ENCODE data around the gene BTLA. TPM values are rescaled to one million over a fixed set of nuclear protein-coding genes. Genes with fewer than 3 reads are reported as not detected.

Gene BTLA
- total RNA-seq, 1 experiment from 2014 or later, result not detected

DNA sequence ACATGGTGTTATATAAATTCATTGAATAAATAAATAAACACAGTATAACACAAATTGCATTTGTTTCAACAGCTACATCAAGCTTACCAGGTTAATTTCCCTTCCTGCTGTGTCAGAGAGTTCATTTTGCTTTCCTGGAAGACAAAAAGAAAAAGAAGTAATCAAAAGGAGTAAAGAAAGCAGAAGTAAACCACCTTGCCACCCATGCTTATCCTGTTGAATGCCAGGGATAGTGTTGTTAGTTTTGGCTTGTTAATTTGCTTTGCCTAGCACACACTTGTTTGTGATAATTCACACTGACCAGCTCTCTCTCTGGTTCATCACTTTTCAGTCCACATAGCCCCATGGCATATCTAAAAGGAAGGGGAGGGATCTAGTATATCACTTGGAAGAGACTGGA lies 29.6 kb downstream of the BTLA start:
- intact Hi-C loops (cut with micrococcal nuclease), result no loop called here
- DNase-seq (ENCODE audit: unreplicated experiment), result no peak
- Mint-ChIP-seq H3K4me3 (ENCODE audit: unreplicated experiment) (no peak overlapping the region), H3K27ac (ENCODE audit: low read depth, unreplicated experiment) (no peak overlapping the region), H3K36me3 (ENCODE audit: insufficient read depth, unreplicated experiment) (no peaks in the 10 kb centered on the region), H3K9me3 (ENCODE audit: unreplicated experiment) (no peaks in the 10 kb centered on the region), H3K27me3 (ENCODE audit: insufficient read depth, unreplicated experiment) (no peaks in the 10 kb centered on the region), H3K4me1 (ENCODE audit: insufficient read depth, unreplicated experiment) (no peaks in the 10 kb centered on the region)
- TF ChIP-seq, protein P1, sequence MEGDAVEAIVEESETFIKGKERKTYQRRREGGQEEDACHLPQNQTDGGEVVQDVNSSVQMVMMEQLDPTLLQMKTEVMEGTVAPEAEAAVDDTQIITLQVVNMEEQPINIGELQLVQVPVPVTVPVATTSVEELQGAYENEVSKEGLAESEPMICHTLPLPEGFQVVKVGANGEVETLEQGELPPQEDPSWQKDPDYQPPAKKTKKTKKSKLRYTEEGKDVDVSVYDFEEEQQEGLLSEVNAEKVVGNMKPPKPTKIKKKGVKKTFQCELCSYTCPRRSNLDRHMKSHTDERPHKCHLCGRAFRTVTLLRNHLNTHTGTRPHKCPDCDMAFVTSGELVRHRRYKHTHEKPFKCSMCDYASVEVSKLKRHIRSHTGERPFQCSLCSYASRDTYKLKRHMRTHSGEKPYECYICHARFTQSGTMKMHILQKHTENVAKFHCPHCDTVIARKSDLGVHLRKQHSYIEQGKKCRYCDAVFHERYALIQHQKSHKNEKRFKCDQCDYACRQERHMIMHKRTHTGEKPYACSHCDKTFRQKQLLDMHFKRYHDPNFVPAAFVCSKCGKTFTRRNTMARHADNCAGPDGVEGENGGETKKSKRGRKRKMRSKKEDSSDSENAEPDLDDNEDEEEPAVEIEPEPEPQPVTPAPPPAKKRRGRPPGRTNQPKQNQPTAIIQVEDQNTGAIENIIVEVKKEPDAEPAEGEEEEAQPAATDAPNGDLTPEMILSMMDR (IDR thresholded peaks at IDR 0.05; ENCODE audit: unreplicated experiment), result no peak
- ChIA-PET POLR2A (no interaction called here), CTCF (interaction anchor here (0.5 to 0.7 kb wide), 4 partner anchors 23 to 425 kb away, joined by 3 to 5 read pairs (median 4); no protein-coding TSS in a partner anchor)
- no TSS peak for BruUV-seq (replicated peaks)

DNA sequence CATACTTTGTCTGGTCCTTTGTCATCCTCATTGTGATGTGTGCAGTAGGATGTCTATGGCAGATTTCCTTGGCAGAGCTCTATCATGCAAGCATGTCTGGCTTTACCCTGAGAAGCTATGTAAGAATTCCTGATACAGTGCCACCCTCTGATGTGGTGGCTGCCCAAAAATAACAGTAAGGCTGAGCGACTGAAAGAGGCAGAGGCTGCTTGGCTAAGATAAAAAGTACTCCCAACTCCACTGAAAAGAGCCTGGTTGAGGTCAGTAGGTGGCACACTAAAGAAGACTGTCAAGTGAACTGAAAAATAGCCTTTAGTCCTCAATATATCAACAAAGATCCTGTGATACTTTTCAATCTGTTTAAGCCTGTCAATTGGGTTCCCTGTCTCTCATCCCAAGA lies 31.7 kb downstream of the BTLA start:
- H3K27me3 Mint-ChIP-seq (ENCODE audit: insufficient read depth, unreplicated experiment), result no peaks in the 10 kb centered on the region
- POLR2A ChIA-PET, result interaction anchor here (0.6 kb wide), 1 partner anchor 1278 kb away, joined by 3 read pairs; no protein-coding TSS in a partner anchor
- TF ChIP-seq, protein P1 (IDR thresholded peaks at IDR 0.05; ENCODE audit: unreplicated experiment), result no peak
- H3K4me3 Mint-ChIP-seq (ENCODE audit: unreplicated experiment), result no peak overlapping the region
- BruUV-seq (replicated peaks), result no TSS peak
- no peaks in the 10 kb centered on the region for H3K9me3 Mint-ChIP-seq (ENCODE audit: unreplicated experiment)
- intact Hi-C loops (cut with micrococcal nuclease), result no loop called here
- H3K36me3 Mint-ChIP-seq (ENCODE audit: insufficient read depth, unreplicated experiment), result no peaks in the 10 kb centered on the region
- H3K4me1 Mint-ChIP-seq (ENCODE audit: insufficient read depth, unreplicated experiment), result no peaks in the 10 kb centered on the region
- CTCF ChIA-PET, result interaction anchor here (0.9 kb wide), 1 partner anchor 174 kb away, joined by 3 read pairs; no protein-coding TSS in a partner anchor
- DNase-seq (ENCODE audit: unreplicated experiment), result no peak
- no peak overlapping the region for H3K27ac Mint-ChIP-seq (ENCODE audit: low read depth, unreplicated experiment)

DNA sequence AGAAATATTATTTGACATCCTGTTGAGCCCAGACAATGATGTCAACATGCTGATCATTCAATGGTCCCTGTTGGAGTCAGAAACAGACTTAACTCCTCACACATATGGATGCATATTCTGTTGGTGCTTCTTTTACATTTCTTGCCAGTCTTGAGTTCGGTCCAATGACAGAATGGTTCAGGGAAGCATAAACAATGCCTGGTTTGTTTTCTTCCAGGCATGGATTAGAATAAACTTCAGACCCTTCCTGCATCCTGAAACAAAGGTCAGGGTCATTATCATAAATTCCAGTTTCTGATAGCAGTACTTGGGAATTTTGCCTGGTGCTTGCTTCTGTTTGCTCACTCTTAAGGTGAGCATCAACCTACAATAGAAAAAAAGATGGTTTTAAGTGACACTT lies 33.3 kb downstream of the BTLA start:
- TF ChIP-seq, protein P1 (IDR thresholded peaks at IDR 0.05; ENCODE audit: unreplicated experiment), result no peak
- no peak overlapping the region for H3K4me3 Mint-ChIP-seq (ENCODE audit: unreplicated experiment)
- DNase-seq (ENCODE audit: unreplicated experiment), result no peak
- H3K36me3 Mint-ChIP-seq (ENCODE audit: insufficient read depth, unreplicated experiment), result no peaks in the 10 kb centered on the region
- H3K27me3 Mint-ChIP-seq (ENCODE audit: insufficient read depth, unreplicated experiment), result no peaks in the 10 kb centered on the region
- H3K27ac Mint-ChIP-seq (ENCODE audit: low read depth, unreplicated experiment), result no peak overlapping the region
- H3K4me1 Mint-ChIP-seq (ENCODE audit: insufficient read depth, unreplicated experiment), result no peaks in the 10 kb centered on the region
- H3K9me3 Mint-ChIP-seq (ENCODE audit: unreplicated experiment), result no peaks in the 10 kb centered on the region
- BruUV-seq (replicated peaks), result no TSS peak
- intact Hi-C loops (cut with micrococcal nuclease), result no loop called here
- POLR2A ChIA-PET, result no interaction called here
- CTCF ChIA-PET, result no interaction called here

DNA sequence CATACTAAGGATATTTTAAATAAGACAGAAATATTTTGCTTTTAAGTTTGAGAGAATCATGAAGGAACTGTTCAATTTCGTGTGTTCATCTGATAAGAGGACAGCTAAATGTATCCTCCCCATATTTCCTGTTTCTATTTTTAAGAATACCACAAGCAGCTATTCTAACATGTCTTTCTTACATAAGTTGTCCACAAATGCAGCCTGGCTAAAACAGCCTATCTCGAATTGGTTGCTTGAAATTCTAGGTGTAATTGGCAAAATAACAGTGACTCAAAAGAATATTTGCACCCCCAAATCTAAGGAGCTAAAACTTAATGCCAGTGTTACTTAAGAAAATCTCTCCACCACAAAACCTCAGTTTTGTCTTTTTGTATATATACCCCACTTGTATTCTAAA lies 35.0 kb downstream of the BTLA start:
- TF ChIP-seq, protein P1 (IDR thresholded peaks at IDR 0.05; ENCODE audit: unreplicated experiment), result no peak
- no TSS peak for BruUV-seq (replicated peaks)
- no peak overlapping the region for H3K27ac Mint-ChIP-seq (ENCODE audit: low read depth, unreplicated experiment)
- CTCF ChIA-PET, result no interaction called here
- H3K4me3 Mint-ChIP-seq (ENCODE audit: unreplicated experiment), result no peak overlapping the region
- POLR2A ChIA-PET, result interaction anchor here (1.3 kb wide), 1 partner anchor 9 kb away, joined by 3 read pairs; no protein-coding TSS in a partner anchor
- H3K27me3 Mint-ChIP-seq (ENCODE audit: insufficient read depth, unreplicated experiment), result no peaks in the 10 kb centered on the region
- intact Hi-C loops (cut with micrococcal nuclease), result no loop called here
- H3K36me3 Mint-ChIP-seq (ENCODE audit: insufficient read depth, unreplicated experiment), result no peaks in the 10 kb centered on the region
- no peak for DNase-seq (ENCODE audit: unreplicated experiment)
- no peaks in the 10 kb centered on the region for H3K4me1 Mint-ChIP-seq (ENCODE audit: insufficient read depth, unreplicated experiment)
- H3K9me3 Mint-ChIP-seq (ENCODE audit: unreplicated experiment), result no peaks in the 10 kb centered on the region

Measured in MCF 10A (cell line).